Kidney (tissue), 14 donors: ENCODE data around the gene CDK11A. TPM values are rescaled to one million over a fixed set of nuclear protein-coding genes. Genes with fewer than 3 reads are reported as not detected.
A peak's percentile ranks its signal among the peaks of the same experiment; 100 is the strongest.

ENCODE experiments used
- DNase-seq, 5 donors: peaks; one replicate each; pipeline ENCODE4 v3.0.0-alpha.2; 2013 to 2020
- FAIRE-seq: peaks from 2 replicates; lab custom pipeline; 2012; peaks lifted over from hg19 to GRCh38; lab: Jason Lieb, UNC
- H3K27ac ChIP-seq, 2 donors: one replicate each; pipeline ENCODE4 v1.7.0; 2013; ENCODE audit warnings: low read depth in 2 of 2, low read length in 2 of 2, inconsistent platforms in 1 of 2
- H3K27me3 ChIP-seq: one replicate; pipeline ENCODE4 v1.7.1; 2013; ENCODE audit warnings: low read length, inconsistent platforms; ENCODE audit not compliant: control insufficient read depth, insufficient read depth
- H3K36me3 ChIP-seq, 3 donors: one replicate each; pipeline versions ENCODE4 v1.7.0 to v1.7.1; 2013; ENCODE audit warnings: low read length in 3 of 3, control low read depth in 1 of 3, inconsistent platforms in 1 of 3; ENCODE audit not compliant: insufficient read depth in 3 of 3, control insufficient read depth in 2 of 3
- H3K4me1 ChIP-seq, 3 donors: one replicate each; pipeline versions ENCODE4 v1.7.0 to v1.7.1; 2013; ENCODE audit warnings: low read length in 3 of 3, inconsistent platforms in 1 of 3, low read depth in 1 of 3; ENCODE audit not compliant: control insufficient read depth in 2 of 3, insufficient read depth in 2 of 3
- H3K4me3 ChIP-seq, 3 donors: one replicate each; pipeline versions ENCODE4 v1.7.0 to v1.8.1; 2013; ENCODE audit warnings: low read length in 3 of 3, control low read depth in 1 of 3, inconsistent platforms in 1 of 3
- H3K9ac ChIP-seq, 3 donors: one replicate each; pipeline versions ENCODE4 v1.7.0 to v1.7.1; 2013; ENCODE audit warnings: low read length in 3 of 3, control low read depth in 1 of 3, inconsistent platforms in 1 of 3
- H3K9me3 ChIP-seq, 3 donors: one replicate each; pipeline versions ENCODE4 v1.7.0 to v1.7.1; 2013; ENCODE audit warnings: low read length in 3 of 3, control low read depth in 1 of 3, inconsistent platforms in 1 of 3; ENCODE audit not compliant: control insufficient read depth in 2 of 3, insufficient read depth in 1 of 3
- CTCF ChIP-seq: IDR thresholded peaks from 3 replicates; pipeline ENCODE4 v1.5.1; 2012; ENCODE audit warnings: mild to moderate bottlenecking, moderate library complexity, borderline replicate concordance; ENCODE audit not compliant: insufficient read depth; ENCODE audit errors: extremely low read depth
- intact Hi-C: fragments of 100-400 bp; cut with DNase I; formaldehyde crosslinking; loops from one replicate; pipeline ENCODE4 v1.11.1; 2022
- polyA plus RNA-seq: library from polyadenylated mRNA; stranded (reverse); fragments of 350-450 nt; fragmentation: Illumina TruSeq; extraction: RNeasy Lipid Tissue Mini Kit (QIAGEN cat#74804); gene quantifications from one replicate; pipeline ENCODE4 v1.2.3, GENCODE V29; 2014; ENCODE audit warnings: low read depth, low replicate concordance; ENCODE audit not compliant: insufficient read depth
- total RNA-seq: library from RNA; stranded (reverse); fragmentation: NEBNext Ultra II Directional; extraction: Animal tissue kit (Norgen Biotek cat#: 25700); gene quantifications from one replicate; pipeline ENCODE4 v1.2.1, GENCODE V29; 2021
- donor health status: control.
- donor health status: control.
- donor health status: control.
- donor health status: control.
- donor health status: control.
- donor health status: DM: yes; HTN: yes; CAD: no.
- donor health status: Normal renal cell carcinoma (clear cell type).

CDK11A gene
- total and polyA plus RNA-seq, 2 donors from 2014 or later: 21.5 to 37.3 TPM

GRCh38 chr1:1763657-1764621 is 39.8 kb upstream of the CDK11A start:
- Histone ChIP-seq H3K36me3 (peaks cover 2 to 9% (median 7%) of the 10 kb centered on the region in 3 donors), H3K9me3 (no peaks in the 10 kb centered on the region), H3K27ac (no peak overlapping the region), H3K9ac (no peak overlapping the region), H3K4me3 (no peak overlapping the region), H3K4me1 (peaks cover 0 to 5% (median 0%) of the 10 kb centered on the region in 3 donors), H3K27me3 (no peaks in the 10 kb centered on the region)
- FAIRE-seq (no peak), DNase-seq (peak in 2 of 5 donors; percentile 29 to 77)
- no peak for TF ChIP-seq CTCF
- intact Hi-C loops: no loop called here

- Histone ChIP-seq H3K9ac (no peak overlapping the region), H3K36me3 (peaks cover 2 to 9% (median 7%) of the 10 kb centered on the region in 3 donors), H3K27ac (no peak overlapping the region), H3K4me1 (peaks cover 0 to 15% (median 5%) of the 10 kb centered on the region in 3 donors), H3K4me3 (no peak overlapping the region), H3K9me3 (no peaks in the 10 kb centered on the region), H3K27me3 (no peaks in the 10 kb centered on the region)
- DNase-seq: peak in 1 of 5 donors; percentile 45
- TF ChIP-seq CTCF: no peak
- intact Hi-C loops: no loop called here
- no peak for FAIRE-seq
Measured at GRCh38 chr1:1761504-1762376, 37.6 kb upstream of the CDK11A start.

GRCh38 chr1:1760715-1761114 is 36.6 kb upstream of the CDK11A start:
- H3K27me3 ChIP-seq: no peaks in the 10 kb centered on the region
- H3K4me1 ChIP-seq: peaks cover 0 to 15% (median 5%) of the 10 kb centered on the region in 3 donors
- DNase-seq: no peak
- no peak overlapping the region for H3K9ac ChIP-seq
- no peak overlapping the region for H3K4me3 ChIP-seq
- no peak overlapping the region for H3K27ac ChIP-seq
- no peaks in the 10 kb centered on the region for H3K9me3 ChIP-seq
- intact Hi-C loops: no loop called here
- TF ChIP-seq CTCF: no peak
- no peak for FAIRE-seq
- peaks cover 2 to 15% (median 7%) of the 10 kb centered on the region in 3 donors for H3K36me3 ChIP-seq
